Heart right ventricle (tissue), 16 donors: ENCODE results near the gene FDPS. TPM values are rescaled to one million over a fixed set of nuclear protein-coding genes. Genes with fewer than 3 reads are reported as not detected.

Experiments used
- ATAC-seq, 8 donors: fragments of 200-7000 bp; cut with Tn5 transposase; one replicate each; pipeline ENCODE4 v1.9.1; 2020; ENCODE audit warnings: mild to moderate bottlenecking in 8 of 8, moderate library complexity in 8 of 8, moderate number of reproducible peaks in 1 of 8
- DNase-seq, 2 donors: peaks; one replicate each; pipeline ENCODE4 v3.0.0-alpha.2; 2020
- H3K27ac ChIP-seq, 10 donors: fragments of 200-600 bp; sonication (generic) in 2 of 10; one replicate each; pipeline versions ENCODE4 v1.5.0 to v1.8.0; 2020 to 2022; ENCODE audit warnings: mild to moderate bottlenecking in 3 of 10
- H3K27me3 ChIP-seq, 7 donors: fragments of 200-600 bp; one replicate each; pipeline ENCODE4 v1.8.0; 2021 to 2022; ENCODE audit warnings: mild to moderate bottlenecking in 2 of 7
- H3K36me3 ChIP-seq, 9 donors: fragments of 200-600 bp; sonication (generic) in 1 of 9; one replicate each; pipeline versions ENCODE4 v1.5.0 to v1.8.0; 2020 to 2022; ENCODE audit warnings: mild to moderate bottlenecking in 2 of 9
- H3K4me1 ChIP-seq, 9 donors: fragments of 200-600 bp; sonication (generic) in 1 of 9; one replicate each; pipeline versions ENCODE4 v1.5.0 to v1.8.0; 2020 to 2022; ENCODE audit warnings: mild to moderate bottlenecking in 4 of 9
- H3K4me3 ChIP-seq, 10 donors: fragments of 200-600 bp; sonication (generic) in 2 of 10; one replicate each; pipeline versions ENCODE4 v1.5.0 to v1.8.0; 2020 to 2022; ENCODE audit warnings: mild to moderate bottlenecking in 7 of 10, moderate library complexity in 2 of 10
- H3K9me3 ChIP-seq, 11 donors: fragments of 200-600 bp in 10 of 11; sonication (generic) in 2 of 11; one replicate each; pipeline versions ENCODE4 v1.5.0 to v1.8.0; 2013 to 2022; ENCODE audit warnings: mild to moderate bottlenecking in 2 of 11, control low read depth in 1 of 11, moderate library complexity in 1 of 11
- CTCF ChIP-seq, 9 donors: fragments of 200-600 bp; sonication (generic) in 2 of 9; IDR thresholded peaks; one replicate each; pipeline versions ENCODE4 v1.5.0 to v1.8.0; 2021 to 2022; ENCODE audit warnings: antibody characterized with exemption in 9 of 9, mild to moderate bottlenecking in 5 of 9, moderate library complexity in 1 of 9
- WGBS, 2 donors: extraction: QIAGEN DNeasy Blood & Tissue Kit; methylation state at CpG; one replicate each; pipeline ENCODE4 v1.1.7; 2013; ENCODE audit warnings: inconsistent platforms in 1 of 2; 5-methylcytosine and 5-hydroxymethylcytosine counted together
- intact Hi-C, 10 donors: fragments of 100-400 bp; cut with DNase I; formaldehyde crosslinking; loops; one replicate each; pipeline versions ENCODE4 v1.11.1 to v1.14.2; 2022
- polyA plus RNA-seq, 2 donors: library from polyadenylated mRNA; stranded (reverse); fragments of 200-250 nt; gene quantifications; one replicate each; pipeline ENCODE4 v1.2.3, GENCODE V29; 2013
- total RNA-seq, 10 donors: library from RNA; stranded (reverse); fragmentation: NEBNext Ultra II Directional in 3 of 10; extraction: Animal tissue kit (Norgen Biotek cat#: 25700) in 3 of 10; gene quantifications; one replicate each; pipeline versions ENCODE4 v1.2.1 to v1.2.4, GENCODE V29; 2021 to 2023
- donor health status: Arrhythmogenic right ventricular cardiomyopathy.
- donor health status: ischemic (EF 13 %, LVEDD 7.1; RV severe dilation, severe dysfunction).
- donor health status: healthy with polysubstance abuse.
- donor health status: DM: no; HTN: yes; CAD: no.
- donor health status: DM: no; HTN: no; CAD: no.
- donor health status: ischemic (EF 25% LVEDD 6.9; RV normal size, moderate dysfunction).
- donor health status: ischemic (EF 25% LVEDD 5.7; RV mildly dilated, moderate dysfunction).
- donor health status: healthy.
- donor health status: DM: yes; HTN: yes; CAD: no.
- donor health status: Ischemic cardiomyopathy.
- donor health status: ischemic (EF 35%, LVEDD 5.7; RV mildly dilated, moderate dysfunction).
- donor health status: nonischemic (EF 11% LVEDD 7.7; RV severe dilation, severe dysfunction).
- donor health status: DM: yes; HTN: yes; CAD: no.
- donor health status: PGD.
- donor health status: ischemic (EF 29% LVEDD 5.4; RV normal size, mild dysfunction).
- donor health status: nonischemic (EF 23%, LVEDD 6.1; RV moderate dilation, normal function).

Gene FDPS
- total and polyA plus RNA-seq, 12 donors, result 63.1 to 113 (median 78.1) TPM

DNA sequence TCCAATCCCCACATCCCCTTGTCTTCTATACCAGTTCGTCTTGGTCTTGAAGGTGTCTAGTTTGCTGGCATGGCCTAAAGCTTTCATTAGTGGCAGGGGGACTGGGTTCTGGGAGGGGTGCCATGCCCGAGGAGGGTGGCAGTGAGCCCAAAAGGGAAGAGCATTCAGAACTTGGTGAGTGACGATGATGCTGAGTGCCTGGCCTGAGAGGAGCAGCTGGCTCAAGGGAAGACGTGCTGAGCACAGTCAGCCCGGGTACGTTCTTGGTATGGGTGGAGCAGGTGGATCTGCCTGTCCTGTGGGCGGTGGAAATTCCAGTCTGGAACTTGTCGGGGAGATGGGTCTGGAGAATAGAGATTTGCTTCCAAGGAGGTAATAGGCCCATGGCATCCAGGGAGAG, 4.6 kb downstream of the FDPS start:
- Histone ChIP-seq H3K4me1 (peaks cover 0 to 30% (median 27%) of the 10 kb centered on the region in 9 donors), H3K4me3 (no peak overlapping the region), H3K36me3 (peaks cover 0 to 83% (median 6%) of the 10 kb centered on the region in 9 donors), H3K27ac (no peak overlapping the region), H3K9me3 (no peaks in the 10 kb centered on the region), H3K27me3 (no peaks in the 10 kb centered on the region)
- WGBS, 2 donors, result 59 to 65% methylated on average over 8 of the region's 8 CpGs
- intact Hi-C loops, result no loop called here
- TF ChIP-seq CTCF (IDR thresholded peaks at IDR 0.05), result no peak
- DNase-seq (no peak), ATAC-seq (no peak)

GRCh38 chr1:155316922-155317321, 8.3 kb downstream of the FDPS start:
- Histone ChIP-seq H3K36me3 (peaks cover 0 to 78% (median 6%) of the 10 kb centered on the region in 9 donors), H3K4me1 (peaks cover 4 to 29% (median 20%) of the 10 kb centered on the region in 9 donors), H3K27ac (no peak overlapping the region), H3K9me3 (no peaks in the 10 kb centered on the region), H3K27me3 (no peaks in the 10 kb centered on the region), H3K4me3 (no peak overlapping the region)
- WGBS, 2 donors, result 94% methylated on average over 3 of the region's 3 CpGs
- ATAC-seq (no peak), DNase-seq (no peak)
- intact Hi-C loops, result no loop called here
- TF ChIP-seq CTCF (IDR thresholded peaks at IDR 0.05), result no peak

GRCh38 chr1:155318082-155318481, 9.4 kb downstream of the FDPS start:
- no peaks in the 10 kb centered on the region for H3K27me3 ChIP-seq
- no peak overlapping the region for H3K27ac ChIP-seq
- no peak for DNase-seq
- H3K4me1 ChIP-seq, result peaks cover 7 to 37% (median 31%) of the 10 kb centered on the region in 9 donors
- WGBS, 2 donors, result 95 to 96% methylated on average over 9 of the region's 9 CpGs
- no peak for TF ChIP-seq CTCF (IDR thresholded peaks at IDR 0.05)
- H3K4me3 ChIP-seq, result no peak overlapping the region
- H3K36me3 ChIP-seq, result peaks cover 0 to 66% (median 6%) of the 10 kb centered on the region in 9 donors
- intact Hi-C loops, result no loop called here
- ATAC-seq, result no peak
- no peaks in the 10 kb centered on the region for H3K9me3 ChIP-seq

DNA sequence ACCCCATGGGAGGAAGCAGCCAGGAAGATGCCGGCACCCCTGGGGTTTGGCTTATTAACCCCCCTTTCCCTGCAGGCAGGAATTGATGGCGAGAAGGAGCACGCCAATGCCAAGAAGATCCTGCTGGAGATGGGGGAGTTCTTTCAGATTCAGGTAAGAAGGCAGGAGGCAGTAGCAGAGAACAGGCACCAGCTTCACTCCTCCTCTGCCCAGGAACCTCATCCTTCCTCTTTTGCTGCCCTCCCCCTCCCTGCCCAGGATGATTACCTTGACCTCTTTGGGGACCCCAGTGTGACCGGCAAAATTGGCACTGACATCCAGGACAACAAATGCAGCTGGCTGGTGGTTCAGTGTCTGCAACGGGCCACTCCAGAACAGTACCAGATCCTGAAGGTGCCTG, 10.9 kb downstream of the FDPS start:
- ATAC-seq, result no peak
- Histone ChIP-seq H3K27me3 (no peaks in the 10 kb centered on the region), H3K36me3 (peaks cover 0 to 52% (median 6%) of the 10 kb centered on the region in 9 donors), H3K9me3 (no peaks in the 10 kb centered on the region), H3K4me3 (no peak overlapping the region), H3K4me1 (peaks cover 7 to 37% (median 31%) of the 10 kb centered on the region in 9 donors), H3K27ac (peak overlapping the region in 1 of 10 donors; percentile 98)
- DNase-seq, result no peak
- WGBS, 2 donors, result 77% methylated on average over 5 of the region's 5 CpGs
- no peak for TF ChIP-seq CTCF (IDR thresholded peaks at IDR 0.05)
- intact Hi-C loops, result no loop called here
